H1 (cell line): Measurements from ENCODE around the gene NUMB. TPM values are rescaled to one million over a fixed set of nuclear protein-coding genes. Genes with fewer than 3 reads are reported as not detected.

Source experiments
- CTCF ChIA-PET: fragments of 300-600 bp; sonication (Branson Sonifier 250); formaldehyde crosslinking; loops from one replicate; lab custom pipeline; 2021; ENCODE audit not compliant: partially characterized antibody; lab: Charles Lee
- POLR2A ChIA-PET: fragments of 300-600 bp; sonication (Branson Sonifier 250); formaldehyde crosslinking; loops from one replicate; lab custom pipeline; 2021; ENCODE audit warnings: inconsistent platforms; ENCODE audit not compliant: partially characterized antibody; lab: Charles Lee
- DNase-seq, 2 experiments: peaks; one replicate each; pipeline versions ENCODE4 v3.0.0 to v3.0.0-alpha.2; 2010 to 2022; ENCODE audit warnings: low spot score in 2 of 2, low read depth in 1 of 2, mixed read lengths in 1 of 2
- FAIRE-seq: peaks from 2 replicates; lab custom pipeline; 2011; peaks lifted over from hg19 to GRCh38; lab: Jason Lieb, UNC
- H2AFZ ChIP-seq: 2 replicates; pipeline ENCODE4 v1.8.1; 2012; ENCODE audit warnings: low read length, inconsistent platforms
- H2AK5ac ChIP-seq: 2 replicates; pipeline ENCODE4 v1.6.1; 2013; ENCODE audit warnings: low read depth, low read length
- H2BK120ac ChIP-seq: replicated peaks from 2 replicates; pipeline ENCODE3; 2013; ENCODE audit warnings: low read depth, low read length, inconsistent platforms
- H2BK12ac ChIP-seq: 2 replicates; pipeline ENCODE4 v1.6.1; 2013; ENCODE audit warnings: low read depth, low read length
- H2BK15ac ChIP-seq: 2 replicates; pipeline ENCODE4 v1.6.1; 2013; ENCODE audit warnings: low read length
- H2BK20ac ChIP-seq: 2 replicates; pipeline ENCODE4 v1.6.1; 2013; ENCODE audit warnings: low read length
- H2BK5ac ChIP-seq: 2 replicates; pipeline ENCODE4 v1.6.1; 2013; ENCODE audit warnings: low read depth, low read length
- H3K14ac ChIP-seq: 2 replicates; pipeline ENCODE4 v1.6.1; 2013; ENCODE audit warnings: inconsistent platforms; ENCODE audit not compliant: insufficient read length
- H3K18ac ChIP-seq: 2 replicates; pipeline ENCODE4 v1.6.1; 2013; ENCODE audit warnings: low read length; ENCODE audit errors: extremely low read depth
- H3K23ac ChIP-seq: 2 replicates; pipeline ENCODE4 v1.6.1; 2013; ENCODE audit warnings: inconsistent platforms; ENCODE audit not compliant: insufficient read length
- H3K23me2 ChIP-seq: 2 replicates; pipeline ENCODE4 v1.6.1; 2013; ENCODE audit warnings: low read depth, low read length
- H3K27ac ChIP-seq: 2 replicates; pipeline ENCODE4 v1.6.1; 2011; ENCODE audit warnings: low read depth, low read length, inconsistent platforms
- H3K27me3 ChIP-seq, 4 experiments: replicated peaks in 1 of 4; 1 replicate in 1 of 4; 2 replicates in 3 of 4; pipeline versions ENCODE4 v1.6.1 to v1.8.1; 2011 to 2013; ENCODE audit warnings: low read length in 3 of 4, mild to moderate bottlenecking in 3 of 4, inconsistent platforms in 2 of 4, mixed read lengths in 2 of 4, moderate library complexity in 1 of 4; ENCODE audit not compliant: control insufficient read depth in 3 of 4, insufficient read depth in 3 of 4; ENCODE audit errors: extremely low read depth in 1 of 4
- H3K36me3 ChIP-seq, 4 experiments: 2 replicates each; pipeline versions ENCODE4 v1.6.1 to v1.8.1; 2011 to 2013; ENCODE audit warnings: mild to moderate bottlenecking in 4 of 4, low read length in 3 of 4, moderate library complexity in 2 of 4, control low read depth in 1 of 4, inconsistent platforms in 1 of 4; ENCODE audit not compliant: insufficient read depth in 4 of 4, control insufficient read depth in 2 of 4
- H3K4ac ChIP-seq: replicated peaks from 2 replicates; pipeline ENCODE3; 2013; ENCODE audit warnings: low read length, low read depth, mixed read lengths, inconsistent platforms; ENCODE audit not compliant: insufficient read length
- H3K4me1 ChIP-seq, 4 experiments: replicated peaks in 1 of 4; 1 replicate in 1 of 4; 2 replicates in 3 of 4; pipeline versions ENCODE4 v1.6.1 to v1.8.1; 2011 to 2013; ENCODE audit warnings: low read length in 3 of 4, inconsistent platforms in 2 of 4, mixed read lengths in 1 of 4; ENCODE audit not compliant: insufficient read depth in 4 of 4, control insufficient read depth in 3 of 4
- H3K4me2 ChIP-seq, 2 experiments: 2 replicates each; pipeline versions ENCODE4 v1.6.1 to v1.8.1; 2011 to 2013; ENCODE audit warnings: low read depth in 2 of 2, low read length in 2 of 2, control low read depth in 1 of 2, inconsistent platforms in 1 of 2, mild to moderate bottlenecking in 1 of 2; ENCODE audit not compliant: insufficient read depth in 1 of 2
- H3K4me3 ChIP-seq, 4 experiments: fragments of 200-600, 300-600 bp in 1 of 4; sonication (generic), shearing (Covaris generic), sonication (Bioruptor Twin) in 1 of 4; 2 replicates each; pipeline versions ENCODE4 v1.5.1 to v1.8.1; 2011 to 2016; ENCODE audit warnings: low read length in 4 of 4, low read depth in 3 of 4, control low read depth in 2 of 4, inconsistent platforms in 2 of 4, mild to moderate bottlenecking in 2 of 4, mixed read lengths in 1 of 4, moderate library complexity in 1 of 4; ENCODE audit not compliant: insufficient read depth in 2 of 4; ENCODE audit errors: extremely low read depth in 1 of 4
- H3K56ac ChIP-seq: replicated peaks from 2 replicates; pipeline ENCODE3; 2013; ENCODE audit warnings: low read depth, mild to moderate bottlenecking, mixed read lengths, low read length, inconsistent platforms; ENCODE audit not compliant: insufficient read length
- H3K79me1 ChIP-seq: 2 replicates; pipeline ENCODE4 v1.6.1; 2013; ENCODE audit warnings: low read depth, low read length, control low read depth
- H3K79me2 ChIP-seq, 2 experiments: 2 replicates each; pipeline versions ENCODE4 v1.6.1 to v1.8.1; 2012 to 2013; ENCODE audit warnings: low read length in 2 of 2, mild to moderate bottlenecking in 2 of 2, inconsistent platforms in 1 of 2; ENCODE audit not compliant: insufficient read depth in 2 of 2, control insufficient read depth in 1 of 2
- H3K9ac ChIP-seq, 4 experiments: replicated peaks in 1 of 4; 1 replicate in 1 of 4; 2 replicates in 3 of 4; pipeline versions ENCODE4 v1.6.1 to v1.8.1; 2011 to 2013; ENCODE audit warnings: low read depth in 3 of 4, low read length in 3 of 4, control low read depth in 2 of 4, mild to moderate bottlenecking in 2 of 4, moderate library complexity in 2 of 4, inconsistent platforms in 1 of 4; ENCODE audit errors: extremely low read depth in 1 of 4
- H3K9me3 ChIP-seq, 2 experiments: 2 replicates each; pipeline versions ENCODE4 v1.6.1 to v1.8.1; 2012 to 2013; ENCODE audit warnings: mild to moderate bottlenecking in 2 of 2, moderate library complexity in 2 of 2, control low read depth in 1 of 2, inconsistent platforms in 1 of 2, low read depth in 1 of 2, low read length in 1 of 2, mixed read lengths in 1 of 2; ENCODE audit not compliant: insufficient read depth in 2 of 2
- H4K20me1 ChIP-seq, 2 experiments: replicated peaks in 1 of 2; 2 replicates each; pipeline versions ENCODE3 to v1.8.1; 2011 to 2013; ENCODE audit warnings: inconsistent platforms in 2 of 2, low read length in 2 of 2, mild to moderate bottlenecking in 1 of 2; ENCODE audit not compliant: insufficient read depth in 2 of 2, control insufficient read depth in 1 of 2
- H4K5ac ChIP-seq: 2 replicates; pipeline ENCODE4 v1.6.1; 2013; ENCODE audit warnings: low read length, low read depth, mixed read lengths, inconsistent platforms; ENCODE audit not compliant: insufficient read length
- H4K8ac ChIP-seq: 2 replicates; pipeline ENCODE4 v1.8.0; 2013; ENCODE audit warnings: mild to moderate bottlenecking, moderate library complexity, low read length, inconsistent platforms; ENCODE audit not compliant: insufficient read depth; ENCODE audit errors: extremely low read depth
- H4K91ac ChIP-seq: replicated peaks from 2 replicates; pipeline ENCODE3; 2013; ENCODE audit warnings: low read length, mixed read lengths, inconsistent platforms; ENCODE audit not compliant: insufficient read length
- CEBPB ChIP-seq: IDR thresholded peaks from 2 replicates; pipeline ENCODE4 v1.6.1; 2012; ENCODE audit warnings: low read depth, low read length
- JUN ChIP-seq: IDR thresholded peaks from 2 replicates; pipeline ENCODE4 v1.6.1; 2011; ENCODE audit warnings: low read depth, mild to moderate bottlenecking, improper control_type of control experiment, low read length
- WGBS, 2 experiments: shearing (Covaris generic) in 1 of 2; methylation state at CpG; one replicate each; pipeline versions ENCODE4 v1.1.6 to v1.1.7; 2013 to 2015; ENCODE audit warnings: low lambda C conversion rate in 2 of 2, mixed read lengths in 2 of 2, inconsistent platforms in 1 of 2, low coverage in 1 of 2, missing lambda C conversion rate in 1 of 2; ENCODE audit not compliant: insufficient replicate concordance in 2 of 2, insufficient coverage in 1 of 2, insufficient read length in 1 of 2; ENCODE audit errors: extremely low coverage in 1 of 2, missing lambda C conversion rate in 1 of 2; 5-methylcytosine and 5-hydroxymethylcytosine counted together
- polyA plus RNA-seq, 7 experiments: library from polyadenylated mRNA; depleted of rRNA in 3 of 7; stranded (reverse) in 5 of 7; unstranded in 2 of 7; fragments of >200 nt in 5 of 7; fragments of 200-250 nt in 2 of 7; gene quantifications; 1 replicate in 5 of 7; 2 replicates in 1 of 7; 4 replicates in 1 of 7; pipeline versions ENCODE4 v1.2.1 to v1.2.3, GENCODE V29; 2011 to 2013; ENCODE audit warnings: missing spikeins in 2 of 7, mixed read lengths in 2 of 7
- total RNA-seq: library from RNA; stranded (reverse); fragmentation: NEBNext Ultra II Directional; extraction: Animal tissue kit (Norgen Biotek cat#: 25700); gene quantifications from 2 replicates; pipeline ENCODE4 v1.2.1, GENCODE V29; 2021

Gene NUMB
- total and polyA plus RNA-seq, 2 of the 8 experiments (the other 6 are each of a cell fraction or from before 2014, with no cell fraction given) = 54.3 to 78.1 TPM

DNA sequence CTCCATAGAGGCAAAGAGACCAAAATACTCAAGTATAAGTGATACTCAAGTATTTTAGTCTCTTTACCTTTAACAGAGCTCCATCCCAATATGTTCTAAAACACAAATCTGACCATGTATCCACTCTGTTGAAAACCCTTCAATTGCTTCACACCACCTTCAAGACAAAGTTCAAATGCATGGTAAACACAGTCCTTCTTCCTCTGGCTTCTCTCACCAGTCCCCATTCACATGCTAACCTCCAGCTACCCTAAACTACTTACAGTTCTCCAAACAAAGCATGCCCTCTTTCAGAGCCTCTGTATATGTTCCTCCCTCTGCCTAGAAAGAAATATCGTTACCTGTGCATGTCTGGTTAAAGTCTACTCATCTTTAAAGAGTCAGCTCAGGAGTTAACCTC is 100.2 kb downstream of the NUMB start:
- Histone ChIP-seq H3K9ac (no peak overlapping the region), H3K4me3 (no peak overlapping the region), H3K23me2 (0 out of 2 replicates have a peak, but pooled peaks cover 1% of the 10 kb centered on the region), H3K79me2 (no peaks in the 10 kb centered on the region), H4K5ac (no peak overlapping the region), H3K27ac (no peak overlapping the region), H2BK12ac (no peak overlapping the region), H3K9me3 (no peaks in the 10 kb centered on the region), H3K27me3 (no peaks in the 10 kb centered on the region), H2BK120ac (no peak overlapping the region), H2AK5ac (no peak overlapping the region), H2BK5ac (no peak overlapping the region), H4K91ac (no peak overlapping the region), H3K4me1 (peaks cover 0 to 3% (median 1%) of the 10 kb centered on the region in 4 experiments; a peak in 1 of 7 replicates), H2AFZ (no peak overlapping the region), H2BK15ac (no peak overlapping the region), H3K79me1 (no peaks in the 10 kb centered on the region), H3K18ac (no peak overlapping the region), H4K20me1 (no peaks in the 10 kb centered on the region), H2BK20ac (no peak overlapping the region), H4K8ac (no peak overlapping the region), H3K56ac (no peak overlapping the region), H3K14ac (no peak overlapping the region), H3K23ac (no peak overlapping the region), H3K4me2 (no peak overlapping the region), H3K36me3 (peaks cover 0 to 10% (median 0%) of the 10 kb centered on the region in 4 experiments; a peak in 1 of 8 replicates), H3K4ac (no peak overlapping the region)
- TF ChIP-seq JUN (no peak), CEBPB (no peak)
- DNase-seq (no peak), FAIRE-seq (peak; percentile 60)
- ChIA-PET CTCF (interaction anchor here (0.7 to 0.8 kb wide), 2 partner anchors 14 to 63 kb away, joined by 3 read pairs; no protein-coding TSS in a partner anchor), POLR2A (interaction anchor here (1.2 kb wide), 1 partner anchor 45 kb away, joined by 3 read pairs; no protein-coding TSS in a partner anchor)
- WGBS, 2 experiments = 82% methylated on average over 1 of the region's 1 CpG; no CpG with 5 or more reads in 1 of the 2 experiments
